Measurements from ENCODE around the gene FBXO4.

- TF ChIP-seq EZH2 (IDR thresholded peaks at IDR 0.05; ENCODE audit: insufficient read depth, poor library complexity, severe bottlenecking): no peak
- TF ChIP-seq EZH2phosphoT487 (IDR thresholded peaks at IDR 0.05; ENCODE audit: insufficient read depth, low read depth): no peak
Measured at GRCh38 chr5:41980396-41980795, 55.3 kb downstream of the FBXO4 start.
